A673 (cell line): ENCODE data around the gene PLPPR3.

ENCODE experiments used
- CTCF ChIP-seq: fragments of 300-800, 200-600 bp; sonication (generic); conservative IDR thresholded peaks from 2 replicates; pipeline ENCODE4 v1.5.1; 2017; ENCODE audit warnings: low read depth, mild to moderate bottlenecking, antibody characterized with exemption, low read length, moderate library complexity, mixed read lengths
- EZH2 ChIP-seq: fragments of 200-600 bp; sonication (generic); IDR thresholded peaks from 2 replicates; pipeline ENCODE4 v1.6.1; 2017; ENCODE audit warnings: borderline replicate concordance, low read depth, mild to moderate bottlenecking, mixed read lengths, antibody characterized with exemption, low read length; ENCODE audit not compliant: poor library complexity, severe bottlenecking

GRCh38 chr19:798415-799075, 23.2 kb downstream of the PLPPR3 start:
- TF ChIP-seq CTCF (no peak), EZH2 (no peak)
